ENCODE measurements around the gene FN1.

- no peak for TF ChIP-seq CTCF (IDR thresholded peaks at IDR 0.05)
- TF ChIP-seq EP300 (IDR thresholded peaks at IDR 0.05) = no peak
- TF ChIP-seq POLR2A (IDR thresholded peaks at IDR 0.05) = no peak
Measured at GRCh38 chr2:215422676-215423075, 13.2 kb downstream of the FN1 start.
